ENCODE measurements around the gene MAP2K6.

GRCh38 chr17:69406941-69407340 is 7.6 kb upstream of the MAP2K6 start:
- TF ChIP-seq CTCF (IDR thresholded peaks at IDR 0.05; ENCODE audit: extremely low read depth in 1 of 2, insufficient read depth in 1 of 2, low read depth in 1 of 2, low read length in 2 of 2) = no peak
- no peak for TF ChIP-seq POLR2A (IDR thresholded peaks at IDR 0.05; ENCODE audit: low read depth, low read length)
- TF ChIP-seq JUN (IDR thresholded peaks at IDR 0.05; ENCODE audit: borderline replicate concordance, insufficient read depth, insufficient read length, low read depth) = no peak
- TF ChIP-seq MAX (IDR thresholded peaks at IDR 0.05; ENCODE audit: insufficient read depth, insufficient read length) = no peak
- no peak for TF ChIP-seq MYC (IDR thresholded peaks at IDR 0.05; ENCODE audit: low read depth, low read length)
- TF ChIP-seq POLR2AphosphoS5 (IDR thresholded peaks at IDR 0.05; ENCODE audit: insufficient read depth, low read depth, low read length) = no peak

Data from endothelial cell of umbilical vein (primary cell).